Measurements from ENCODE around the gene CRLF2. TPM values are rescaled to one million over a fixed set of nuclear protein-coding genes. Genes with fewer than 3 reads are reported as not detected.

CRLF2 gene
- total and polyA plus RNA-seq, 4 donors = 0.19 to 1.4 (median 0.42) TPM

GRCh38 chrX:1218286-1218685 lies 5.8 kb upstream of the CRLF2 start:
- H3K36me3 ChIP-seq (ENCODE audit: control insufficient read depth in 4 of 4, insufficient read depth in 4 of 4, low read length in 4 of 4) = no peaks in the 10 kb centered on the region
- H3K9ac ChIP-seq (ENCODE audit: insufficient read depth in 1 of 2, low read length in 2 of 2) = no peak overlapping the region
- no peak overlapping the region for H3K4me3 ChIP-seq
- H3K9me3 ChIP-seq (ENCODE audit: control insufficient read depth in 4 of 4, insufficient read depth in 3 of 4, low read length in 3 of 4) = peaks cover 0 to 10% (median 3%) of the 10 kb centered on the region in 4 donors
- no peak for DNase-seq
- WGBS, 2 donors = 63 to 73% methylated on average over 4 of the region's 4 CpGs
- no peak overlapping the region for H3K27ac ChIP-seq (ENCODE audit: low read depth in 1 of 2, low read length in 1 of 2)
- TF ChIP-seq, protein P1, sequence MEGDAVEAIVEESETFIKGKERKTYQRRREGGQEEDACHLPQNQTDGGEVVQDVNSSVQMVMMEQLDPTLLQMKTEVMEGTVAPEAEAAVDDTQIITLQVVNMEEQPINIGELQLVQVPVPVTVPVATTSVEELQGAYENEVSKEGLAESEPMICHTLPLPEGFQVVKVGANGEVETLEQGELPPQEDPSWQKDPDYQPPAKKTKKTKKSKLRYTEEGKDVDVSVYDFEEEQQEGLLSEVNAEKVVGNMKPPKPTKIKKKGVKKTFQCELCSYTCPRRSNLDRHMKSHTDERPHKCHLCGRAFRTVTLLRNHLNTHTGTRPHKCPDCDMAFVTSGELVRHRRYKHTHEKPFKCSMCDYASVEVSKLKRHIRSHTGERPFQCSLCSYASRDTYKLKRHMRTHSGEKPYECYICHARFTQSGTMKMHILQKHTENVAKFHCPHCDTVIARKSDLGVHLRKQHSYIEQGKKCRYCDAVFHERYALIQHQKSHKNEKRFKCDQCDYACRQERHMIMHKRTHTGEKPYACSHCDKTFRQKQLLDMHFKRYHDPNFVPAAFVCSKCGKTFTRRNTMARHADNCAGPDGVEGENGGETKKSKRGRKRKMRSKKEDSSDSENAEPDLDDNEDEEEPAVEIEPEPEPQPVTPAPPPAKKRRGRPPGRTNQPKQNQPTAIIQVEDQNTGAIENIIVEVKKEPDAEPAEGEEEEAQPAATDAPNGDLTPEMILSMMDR (IDR thresholded peaks at IDR 0.05; ENCODE audit: control extremely low read depth, extremely low read depth) = no peak
- H3K27me3 ChIP-seq (ENCODE audit: control insufficient read depth in 3 of 3, insufficient read depth in 3 of 3, low read length in 2 of 3) = no peaks in the 10 kb centered on the region
- no peak for ATAC-seq (ENCODE audit: insufficient read depth, low FRiP score)
- no peaks in the 10 kb centered on the region for H3K4me1 ChIP-seq (ENCODE audit: control insufficient read depth in 5 of 5, insufficient read depth in 5 of 5, low read length in 5 of 5)

DNA sequence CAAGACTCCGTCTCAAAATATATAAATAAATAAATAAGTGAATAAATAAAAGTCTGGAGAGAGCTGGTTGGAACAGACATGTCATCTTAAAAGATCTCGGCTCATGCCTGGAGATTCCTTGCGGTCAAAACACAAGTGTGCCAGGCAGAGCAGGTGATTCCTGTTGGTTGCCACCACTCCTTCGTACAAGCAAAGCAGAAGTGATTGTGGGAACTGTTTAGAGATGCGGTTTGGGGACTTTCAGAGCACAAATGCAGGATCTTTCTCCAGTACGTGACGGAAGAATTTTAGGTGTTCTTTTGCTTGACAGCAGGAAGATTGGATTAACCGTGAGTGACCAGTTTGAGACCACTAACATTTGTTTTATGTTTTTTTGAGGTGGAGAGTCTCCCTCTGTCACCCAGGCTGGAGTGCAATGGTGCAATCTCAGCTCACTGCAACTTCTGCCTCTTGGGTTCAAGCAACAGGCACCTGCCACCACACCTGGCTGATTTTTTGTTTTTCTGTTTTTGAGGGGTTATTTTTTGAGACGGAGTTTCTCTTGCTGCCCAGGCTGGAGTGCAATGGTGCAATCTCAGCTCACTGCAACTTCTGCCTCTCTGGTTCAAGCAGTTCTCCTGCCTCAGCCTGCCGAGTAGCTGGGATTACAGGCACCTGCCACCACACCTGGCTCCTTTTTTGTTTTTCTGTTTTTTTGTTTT lies 2.8 kb upstream of the CRLF2 start:
- no peaks in the 10 kb centered on the region for H3K9me3 ChIP-seq (ENCODE audit: control insufficient read depth in 4 of 4, insufficient read depth in 3 of 4, low read length in 3 of 4)
- no peak overlapping the region for H3K27ac ChIP-seq (ENCODE audit: low read depth in 1 of 2, low read length in 1 of 2)
- no peak overlapping the region for H3K4me3 ChIP-seq
- DNase-seq = peak in 1 of 3 donors; percentile 2
- no peaks in the 10 kb centered on the region for H3K4me1 ChIP-seq (ENCODE audit: control insufficient read depth in 5 of 5, insufficient read depth in 5 of 5, low read length in 5 of 5)
- no peaks in the 10 kb centered on the region for H3K27me3 ChIP-seq (ENCODE audit: control insufficient read depth in 3 of 3, insufficient read depth in 3 of 3, low read length in 2 of 3)
- ATAC-seq (ENCODE audit: insufficient read depth, low FRiP score) = no peak
- no peak overlapping the region for H3K9ac ChIP-seq (ENCODE audit: insufficient read depth in 1 of 2, low read length in 2 of 2)
- TF ChIP-seq, protein P1 (IDR thresholded peaks at IDR 0.05; ENCODE audit: control extremely low read depth, extremely low read depth) = no peak
- no peaks in the 10 kb centered on the region for H3K36me3 ChIP-seq (ENCODE audit: control insufficient read depth in 4 of 4, insufficient read depth in 4 of 4, low read length in 4 of 4)
- WGBS, 2 donors = 23 to 54% methylated on average over 10 of the region's 10 CpGs

- ATAC-seq (ENCODE audit: insufficient read depth, low FRiP score) (no peak), DNase-seq (no peak)
- TF ChIP-seq, protein P1 (IDR thresholded peaks at IDR 0.05; ENCODE audit: control extremely low read depth, extremely low read depth) = no peak
- Histone ChIP-seq H3K36me3 (ENCODE audit: control insufficient read depth in 4 of 4, insufficient read depth in 4 of 4, low read length in 4 of 4) (no peaks in the 10 kb centered on the region), H3K4me1 (ENCODE audit: control insufficient read depth in 5 of 5, insufficient read depth in 5 of 5, low read length in 5 of 5) (no peaks in the 10 kb centered on the region), H3K27me3 (ENCODE audit: control insufficient read depth in 3 of 3, insufficient read depth in 3 of 3, low read length in 2 of 3) (no peaks in the 10 kb centered on the region), H3K9ac (ENCODE audit: insufficient read depth in 1 of 2, low read length in 2 of 2) (no peak overlapping the region), H3K4me3 (no peak overlapping the region), H3K9me3 (ENCODE audit: control insufficient read depth in 4 of 4, insufficient read depth in 3 of 4, low read length in 3 of 4) (no peaks in the 10 kb centered on the region), H3K27ac (ENCODE audit: low read depth in 1 of 2, low read length in 1 of 2) (no peak overlapping the region)
- 82 to 92% methylated on average over 11 of the region's 11 CpGs for WGBS, 2 donors
These were observed 1.5 kb upstream of the CRLF2 start for GRCh38 chrX:1213971-1214370.

- H3K9me3 ChIP-seq (ENCODE audit: control insufficient read depth in 4 of 4, insufficient read depth in 3 of 4, low read length in 3 of 4) = no peaks in the 10 kb centered on the region
- H3K27me3 ChIP-seq (ENCODE audit: control insufficient read depth in 3 of 3, insufficient read depth in 3 of 3, low read length in 2 of 3) = no peaks in the 10 kb centered on the region
- no peak for DNase-seq
- H3K36me3 ChIP-seq (ENCODE audit: control insufficient read depth in 4 of 4, insufficient read depth in 4 of 4, low read length in 4 of 4) = no peaks in the 10 kb centered on the region
- H3K4me3 ChIP-seq = no peak overlapping the region
- H3K27ac ChIP-seq (ENCODE audit: low read depth in 1 of 2, low read length in 1 of 2) = no peak overlapping the region
- no peaks in the 10 kb centered on the region for H3K4me1 ChIP-seq (ENCODE audit: control insufficient read depth in 5 of 5, insufficient read depth in 5 of 5, low read length in 5 of 5)
- TF ChIP-seq, protein P1 (IDR thresholded peaks at IDR 0.05; ENCODE audit: control extremely low read depth, extremely low read depth) = no peak
- ATAC-seq (ENCODE audit: insufficient read depth, low FRiP score) = no peak
- 96% methylated on average over 1 of the region's 1 CpG for WGBS, 2 donors
- no peak overlapping the region for H3K9ac ChIP-seq (ENCODE audit: insufficient read depth in 1 of 2, low read length in 2 of 2)
These were observed 1.6 kb downstream of the CRLF2 start for GRCh38 chrX:1210844-1211243.

Measured in lung (tissue), 12 donors.